Measurements from ENCODE around the gene RPN1.

DNA sequence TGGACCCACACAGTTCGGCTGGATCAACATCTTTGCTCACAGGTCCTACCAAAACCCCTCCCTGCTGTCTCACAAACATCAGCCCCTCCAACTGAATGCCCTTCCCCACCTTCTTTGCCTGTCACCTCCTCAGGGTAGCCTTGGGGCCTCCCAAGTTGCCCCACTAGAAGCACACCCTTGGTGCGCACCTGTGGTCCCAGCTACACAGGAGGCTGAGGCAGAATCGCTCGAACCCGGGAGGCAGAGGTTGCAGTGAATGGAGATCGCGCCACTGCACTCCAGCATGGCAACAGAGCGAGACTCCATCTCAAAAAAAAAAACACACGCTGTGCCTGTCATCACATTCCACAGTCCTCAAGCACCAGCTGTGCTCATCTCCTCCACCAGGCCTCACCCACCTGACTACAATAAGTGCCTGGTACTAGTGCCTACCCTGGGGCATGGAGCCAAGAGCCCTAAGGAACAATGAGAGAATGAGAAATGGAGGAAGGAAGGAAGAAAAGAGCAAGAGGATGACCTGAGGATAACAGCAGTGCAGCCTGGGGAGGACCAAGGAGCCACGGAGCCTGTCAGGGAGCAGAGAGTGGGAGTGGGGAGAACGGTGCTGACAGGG, 26.0 kb downstream of the RPN1 start:
- no peak for TF ChIP-seq POLR2A (IDR thresholded peaks at IDR 0.05)
- TF ChIP-seq, protein P1, sequence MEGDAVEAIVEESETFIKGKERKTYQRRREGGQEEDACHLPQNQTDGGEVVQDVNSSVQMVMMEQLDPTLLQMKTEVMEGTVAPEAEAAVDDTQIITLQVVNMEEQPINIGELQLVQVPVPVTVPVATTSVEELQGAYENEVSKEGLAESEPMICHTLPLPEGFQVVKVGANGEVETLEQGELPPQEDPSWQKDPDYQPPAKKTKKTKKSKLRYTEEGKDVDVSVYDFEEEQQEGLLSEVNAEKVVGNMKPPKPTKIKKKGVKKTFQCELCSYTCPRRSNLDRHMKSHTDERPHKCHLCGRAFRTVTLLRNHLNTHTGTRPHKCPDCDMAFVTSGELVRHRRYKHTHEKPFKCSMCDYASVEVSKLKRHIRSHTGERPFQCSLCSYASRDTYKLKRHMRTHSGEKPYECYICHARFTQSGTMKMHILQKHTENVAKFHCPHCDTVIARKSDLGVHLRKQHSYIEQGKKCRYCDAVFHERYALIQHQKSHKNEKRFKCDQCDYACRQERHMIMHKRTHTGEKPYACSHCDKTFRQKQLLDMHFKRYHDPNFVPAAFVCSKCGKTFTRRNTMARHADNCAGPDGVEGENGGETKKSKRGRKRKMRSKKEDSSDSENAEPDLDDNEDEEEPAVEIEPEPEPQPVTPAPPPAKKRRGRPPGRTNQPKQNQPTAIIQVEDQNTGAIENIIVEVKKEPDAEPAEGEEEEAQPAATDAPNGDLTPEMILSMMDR (IDR thresholded peaks at IDR 0.05): no peak

All from testis (tissue), 2 donors.